GM12864 (cell line): ENCODE measurements around the gene RNF207.

Experiments used
- DNase-seq: peaks from one replicate; pipeline ENCODE4 v3.0.0-alpha.2; 2011; ENCODE audit warnings: low read depth
- H3K4me3 ChIP-seq: 2 replicates; pipeline ENCODE4 v1.5.1; 2011; ENCODE audit warnings: mild to moderate bottlenecking, low read depth, low read length, control low read depth
- TF ChIP-seq, protein P1 (sequence below): IDR thresholded peaks from 2 replicates; pipeline ENCODE4 v1.5.1; 2011; ENCODE audit warnings: low read depth, mild to moderate bottlenecking, moderate library complexity, low read length, control low read depth, inconsistent platforms; ENCODE audit errors: missing control alignments

Gene RNF207

DNA sequence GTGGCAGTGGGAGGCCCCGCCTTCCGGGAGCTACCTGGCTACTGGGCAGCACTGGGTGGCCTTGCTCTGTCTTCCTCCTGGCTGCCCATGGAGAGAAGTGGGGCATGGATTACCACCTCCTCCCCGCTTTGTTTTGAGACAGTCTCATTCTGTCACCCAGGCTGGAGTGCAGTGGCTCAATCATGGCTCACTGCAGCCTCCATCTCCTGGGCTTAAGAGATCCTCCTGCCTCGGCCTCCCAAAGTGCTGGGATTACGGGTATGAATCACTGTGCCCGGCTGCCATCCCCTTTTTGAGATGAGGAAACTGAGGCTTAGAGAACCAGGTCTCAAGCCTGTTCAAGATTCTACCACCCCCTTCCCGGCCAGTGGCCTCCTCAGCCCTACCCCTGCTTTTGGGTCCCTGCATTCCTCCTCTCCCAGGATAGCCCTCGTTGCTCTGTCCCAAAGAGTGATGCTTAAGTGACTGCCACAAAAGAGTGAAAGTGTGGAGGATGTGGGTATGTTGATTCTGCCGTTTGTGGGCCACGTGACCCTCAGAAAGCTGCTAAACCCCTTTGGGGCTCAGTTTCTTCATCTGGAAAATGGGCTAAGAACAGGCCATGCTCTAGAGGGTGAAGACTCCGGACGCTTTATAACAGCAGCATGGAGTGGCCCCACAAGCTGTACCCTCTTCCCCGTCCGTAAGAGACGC, 45.9 kb downstream of the RNF207 start:
- no peak overlapping the region for H3K4me3 ChIP-seq
- TF ChIP-seq, protein P1, sequence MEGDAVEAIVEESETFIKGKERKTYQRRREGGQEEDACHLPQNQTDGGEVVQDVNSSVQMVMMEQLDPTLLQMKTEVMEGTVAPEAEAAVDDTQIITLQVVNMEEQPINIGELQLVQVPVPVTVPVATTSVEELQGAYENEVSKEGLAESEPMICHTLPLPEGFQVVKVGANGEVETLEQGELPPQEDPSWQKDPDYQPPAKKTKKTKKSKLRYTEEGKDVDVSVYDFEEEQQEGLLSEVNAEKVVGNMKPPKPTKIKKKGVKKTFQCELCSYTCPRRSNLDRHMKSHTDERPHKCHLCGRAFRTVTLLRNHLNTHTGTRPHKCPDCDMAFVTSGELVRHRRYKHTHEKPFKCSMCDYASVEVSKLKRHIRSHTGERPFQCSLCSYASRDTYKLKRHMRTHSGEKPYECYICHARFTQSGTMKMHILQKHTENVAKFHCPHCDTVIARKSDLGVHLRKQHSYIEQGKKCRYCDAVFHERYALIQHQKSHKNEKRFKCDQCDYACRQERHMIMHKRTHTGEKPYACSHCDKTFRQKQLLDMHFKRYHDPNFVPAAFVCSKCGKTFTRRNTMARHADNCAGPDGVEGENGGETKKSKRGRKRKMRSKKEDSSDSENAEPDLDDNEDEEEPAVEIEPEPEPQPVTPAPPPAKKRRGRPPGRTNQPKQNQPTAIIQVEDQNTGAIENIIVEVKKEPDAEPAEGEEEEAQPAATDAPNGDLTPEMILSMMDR, result no peak
- no peak for DNase-seq

DNA sequence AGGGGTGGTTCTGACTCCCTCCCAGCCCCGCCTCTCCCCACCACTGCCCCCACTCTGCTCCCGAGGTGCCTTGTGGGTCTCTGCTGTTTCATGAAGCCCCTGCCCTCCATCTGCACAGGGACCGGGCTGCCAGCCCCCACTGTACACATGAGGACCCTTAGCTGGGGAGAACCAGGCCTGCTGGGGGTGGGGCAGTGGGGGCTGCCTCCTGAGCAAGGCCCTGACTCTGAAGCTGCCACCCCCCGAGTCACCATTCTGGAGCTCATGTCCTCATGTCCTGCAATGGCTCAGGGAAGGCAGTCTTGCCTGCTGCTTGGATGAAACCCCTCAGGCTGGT, 46.4 kb downstream of the RNF207 start:
- TF ChIP-seq, protein P1, result no peak
- no peak overlapping the region for H3K4me3 ChIP-seq
- DNase-seq, result no peak

DNA sequence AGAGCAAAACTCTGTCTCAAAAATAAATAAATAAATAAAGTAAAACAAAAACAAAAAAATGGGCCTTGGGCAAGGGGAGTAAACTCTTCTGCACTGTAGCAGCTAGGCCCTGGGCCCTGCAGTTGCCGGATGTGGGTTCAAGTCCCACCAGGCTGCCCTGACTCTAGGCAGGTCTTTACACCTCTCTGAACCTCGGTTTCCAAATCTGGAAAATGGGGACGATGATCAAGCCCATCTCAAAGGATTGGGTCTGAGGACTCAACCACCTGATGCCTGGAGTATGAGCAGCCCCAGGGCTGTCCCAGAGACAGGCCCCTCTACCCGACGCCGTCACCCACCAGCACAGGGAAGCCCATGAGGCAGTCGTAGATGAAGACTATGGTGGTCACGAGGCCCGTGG, 47.5 kb downstream of the RNF207 start:
- TF ChIP-seq, protein P1, result no peak
- H3K4me3 ChIP-seq, result no peak overlapping the region
- DNase-seq, result no peak

DNA sequence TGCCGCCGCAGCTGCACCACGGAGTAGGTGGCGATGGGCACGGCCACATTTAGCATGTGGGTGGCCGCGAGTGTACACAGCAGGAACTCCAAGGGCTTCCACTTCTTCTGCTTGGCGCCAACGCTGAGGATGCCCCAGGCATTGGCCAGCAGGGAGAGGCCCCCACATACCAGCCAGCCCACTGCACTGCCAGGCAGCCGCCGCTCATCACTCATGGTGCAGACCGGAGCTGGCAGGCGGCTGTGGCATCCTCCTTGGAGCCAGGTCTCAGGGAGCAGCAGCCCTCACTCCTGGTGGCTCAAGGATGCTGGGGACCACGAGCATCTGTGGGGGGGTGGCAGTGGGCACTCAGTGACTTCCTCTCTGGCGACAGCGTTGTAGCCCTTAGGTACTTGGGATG, 48.8 kb downstream of the RNF207 start:
- H3K4me3 ChIP-seq, result no peak overlapping the region
- no peak for DNase-seq
- TF ChIP-seq, protein P1, result no peak

DNA sequence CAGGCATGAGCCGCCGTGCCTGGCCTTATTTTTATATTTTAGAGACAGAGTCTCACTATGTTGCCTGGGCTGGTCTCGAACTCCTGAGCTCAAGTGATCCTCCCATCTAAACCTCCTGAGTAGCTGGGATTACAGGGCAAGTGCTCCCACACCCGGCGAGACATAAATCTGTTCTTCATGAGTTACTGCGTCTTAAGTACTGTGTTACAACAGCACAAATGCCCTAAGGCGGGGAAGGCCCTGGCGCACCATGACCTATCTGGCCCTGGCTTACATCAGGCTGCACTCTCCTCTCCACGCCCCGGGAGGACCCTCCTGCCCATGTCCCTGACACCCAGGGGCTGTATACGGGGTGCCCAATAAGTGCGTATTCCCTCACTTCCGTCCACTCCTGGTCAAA, 50.7 kb downstream of the RNF207 start:
- DNase-seq, result no peak
- TF ChIP-seq, protein P1, result no peak
- H3K4me3 ChIP-seq, result no peak overlapping the region

DNA sequence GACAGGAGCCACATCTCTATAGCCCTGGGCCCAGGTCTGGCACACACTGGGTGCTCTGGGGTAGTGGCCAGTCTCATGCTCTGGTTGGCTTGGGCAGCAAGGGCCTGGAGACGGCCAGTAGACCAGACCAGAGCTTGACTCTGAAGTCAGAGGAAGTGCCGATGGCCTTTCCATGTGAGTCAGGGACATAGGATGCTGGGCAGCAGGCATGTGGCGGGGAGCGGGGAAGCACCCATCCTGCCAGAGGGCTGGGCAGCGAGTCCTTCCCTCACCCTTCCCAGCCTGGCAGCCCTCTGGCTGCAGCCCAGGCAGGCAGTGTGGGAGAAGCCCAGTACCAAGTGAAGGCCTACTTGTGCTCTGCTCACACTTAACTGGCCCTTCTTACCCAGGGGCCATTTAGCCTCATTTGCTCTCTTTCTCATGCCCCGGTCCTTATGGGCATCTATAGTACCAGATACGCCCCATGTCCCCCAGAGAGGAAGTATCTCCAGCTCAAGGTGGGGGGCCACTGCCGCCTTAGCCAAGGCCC, 51.7 kb downstream of the RNF207 start:
- TF ChIP-seq, protein P1, result no peak
- DNase-seq, result no peak
- no peak overlapping the region for H3K4me3 ChIP-seq

DNA sequence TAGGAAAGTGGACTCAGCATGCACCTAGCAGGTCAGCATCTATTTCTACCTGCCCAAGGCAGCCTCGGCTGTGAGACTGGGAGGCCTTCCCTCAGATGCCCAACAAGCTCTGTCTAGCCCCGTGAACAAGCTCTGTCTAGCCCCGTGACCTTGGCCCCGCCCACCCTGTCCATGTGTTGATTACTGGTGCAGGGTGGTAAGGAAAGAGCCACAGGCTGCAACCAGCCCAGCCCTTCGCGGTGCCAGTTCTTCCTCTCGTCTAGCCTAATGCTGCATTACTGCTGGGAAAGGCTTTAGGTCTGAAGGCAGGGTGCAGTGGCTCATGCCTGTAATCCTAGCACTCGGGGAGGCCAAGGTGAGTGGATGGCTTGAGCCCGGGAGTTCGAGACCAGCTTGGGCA, 52.8 kb downstream of the RNF207 start:
- no peak overlapping the region for H3K4me3 ChIP-seq
- DNase-seq, result no peak
- TF ChIP-seq, protein P1, result no peak
